ENCODE data around the gene NFE2L3. TPM values are rescaled to one million over a fixed set of nuclear protein-coding genes. Genes with fewer than 3 reads are reported as not detected.

Gene NFE2L3
- total and polyA plus RNA-seq, 2 of the 8 experiments (the other 6 are each of a cell fraction or from before 2014, with no cell fraction given): 64.9 to 76.5 TPM

GRCh38 chr7:26131056-26131589 is 20.9 kb upstream of the NFE2L3 start (continued):
- no peak for TF ChIP-seq KDM1A (IDR thresholded peaks at IDR 0.05; ENCODE audit: borderline replicate concordance, low read length)
